Lung (tissue), 12 donors: ENCODE data around the gene LHCGR. TPM values are rescaled to one million over a fixed set of nuclear protein-coding genes. Genes with fewer than 3 reads are reported as not detected.

Experiments used
- ATAC-seq: fragments of 200-7000 bp; cut with Tn5 transposase; one replicate; pipeline ENCODE4 v1.9.1; 2020; ENCODE audit warnings: moderate number of reproducible peaks; ENCODE audit not compliant: insufficient read depth, low FRiP score
- DNase-seq, 3 donors: peaks; one replicate each; pipeline ENCODE4 v3.0.0-alpha.2; 2013 to 2017
- H3K27ac ChIP-seq, 2 donors: one replicate each; pipeline ENCODE4 v1.5.1; 2013; ENCODE audit warnings: mild to moderate bottlenecking in 2 of 2, moderate library complexity in 2 of 2, control low read depth in 1 of 2, inconsistent platforms in 1 of 2, low read depth in 1 of 2, low read length in 1 of 2
- H3K27me3 ChIP-seq, 3 donors: one replicate each; pipeline ENCODE4 v1.5.1; 2013; ENCODE audit warnings: low read length in 2 of 3; ENCODE audit not compliant: control insufficient read depth in 3 of 3, insufficient read depth in 3 of 3
- H3K36me3 ChIP-seq, 4 donors: one replicate each; pipeline ENCODE4 v1.5.1; 2013; ENCODE audit warnings: low read length in 4 of 4, mild to moderate bottlenecking in 1 of 4, moderate library complexity in 1 of 4; ENCODE audit not compliant: control insufficient read depth in 4 of 4, insufficient read depth in 4 of 4
- H3K4me1 ChIP-seq, 5 donors: one replicate each; pipeline ENCODE4 v1.5.1; 2013; ENCODE audit warnings: low read length in 5 of 5, mild to moderate bottlenecking in 2 of 5, moderate library complexity in 1 of 5; ENCODE audit not compliant: control insufficient read depth in 5 of 5, insufficient read depth in 5 of 5
- H3K4me3 ChIP-seq: one replicate; pipeline ENCODE4 v1.5.1; 2013; ENCODE audit warnings: mild to moderate bottlenecking, control low read depth, moderate library complexity
- H3K9ac ChIP-seq, 2 donors: one replicate each; pipeline ENCODE4 v1.5.1; 2013; ENCODE audit warnings: low read length in 2 of 2, control low read depth in 1 of 2; ENCODE audit not compliant: insufficient read depth in 1 of 2
- H3K9me3 ChIP-seq, 4 donors: one replicate each; pipeline ENCODE4 v1.5.1; 2013; ENCODE audit warnings: low read length in 3 of 4, mild to moderate bottlenecking in 1 of 4, moderate library complexity in 1 of 4; ENCODE audit not compliant: control insufficient read depth in 4 of 4, insufficient read depth in 3 of 4
- WGBS, 2 donors: extraction: QIAGEN DNeasy Blood & Tissue Kit; methylation state at CpG; one replicate each; pipeline ENCODE4 v1.1.7; 2013; 5-methylcytosine and 5-hydroxymethylcytosine counted together
- polyA plus RNA-seq, 2 donors: library from polyadenylated mRNA; stranded (reverse); fragments of 200-250 nt; gene quantifications; one replicate each; pipeline ENCODE4 v1.2.1, GENCODE V29; 2013
- total RNA-seq, 2 donors: library from RNA; depleted of rRNA in 1 of 2; stranded (reverse); fragments of >200 nt in 1 of 2; gene quantifications; one replicate each; pipeline ENCODE4 v1.2.1, GENCODE V29; 2014 to 2021
- TF ChIP-seq, protein P1 (sequence below): IDR thresholded peaks from 2 replicates; pipeline ENCODE4 v1.5.1; 2012; ENCODE audit warnings: mild to moderate bottlenecking; ENCODE audit errors: control extremely low read depth, extremely low read depth
- donor health status: control.
- donor health status: control.
- donor health status: Bipolar disorder and iron deficiency.
- donor health status: healthy.
- donor health status: DM: yes; HTN: yes; CAD: no.

The LHCGR gene
- total and polyA plus RNA-seq, 4 donors = 0.02 to 0.26 (median 0.09) TPM

DNA sequence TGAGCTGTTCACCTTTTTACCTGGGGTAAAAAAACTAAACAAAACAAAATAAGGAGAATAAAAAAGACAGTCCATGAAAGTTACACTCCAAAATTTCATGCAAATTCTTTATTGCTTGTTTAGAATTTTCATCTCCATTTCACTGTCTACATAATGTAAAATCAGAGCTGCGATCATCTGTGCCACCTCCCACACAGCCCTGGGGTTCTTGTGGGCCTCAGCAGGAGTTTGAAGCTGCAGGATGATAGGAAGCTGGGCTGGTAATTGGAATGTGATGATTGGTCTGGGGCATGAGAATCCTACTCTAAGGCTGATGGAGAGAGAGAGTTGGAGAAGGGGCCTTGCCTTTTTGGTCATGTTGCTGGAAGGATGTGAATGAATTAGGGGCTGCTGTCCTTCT, 4.2 kb upstream of the LHCGR start:
- Histone ChIP-seq H3K9ac (no peak overlapping the region), H3K4me1 (peaks cover 0 to 8% (median 0%) of the 10 kb centered on the region in 5 donors), H3K9me3 (no peaks in the 10 kb centered on the region), H3K4me3 (no peak overlapping the region), H3K27me3 (peaks cover 0 to 7% (median 0%) of the 10 kb centered on the region in 3 donors), H3K27ac (no peak overlapping the region), H3K36me3 (no peaks in the 10 kb centered on the region)
- ATAC-seq = no peak
- no peak for DNase-seq
- TF ChIP-seq, protein P1, sequence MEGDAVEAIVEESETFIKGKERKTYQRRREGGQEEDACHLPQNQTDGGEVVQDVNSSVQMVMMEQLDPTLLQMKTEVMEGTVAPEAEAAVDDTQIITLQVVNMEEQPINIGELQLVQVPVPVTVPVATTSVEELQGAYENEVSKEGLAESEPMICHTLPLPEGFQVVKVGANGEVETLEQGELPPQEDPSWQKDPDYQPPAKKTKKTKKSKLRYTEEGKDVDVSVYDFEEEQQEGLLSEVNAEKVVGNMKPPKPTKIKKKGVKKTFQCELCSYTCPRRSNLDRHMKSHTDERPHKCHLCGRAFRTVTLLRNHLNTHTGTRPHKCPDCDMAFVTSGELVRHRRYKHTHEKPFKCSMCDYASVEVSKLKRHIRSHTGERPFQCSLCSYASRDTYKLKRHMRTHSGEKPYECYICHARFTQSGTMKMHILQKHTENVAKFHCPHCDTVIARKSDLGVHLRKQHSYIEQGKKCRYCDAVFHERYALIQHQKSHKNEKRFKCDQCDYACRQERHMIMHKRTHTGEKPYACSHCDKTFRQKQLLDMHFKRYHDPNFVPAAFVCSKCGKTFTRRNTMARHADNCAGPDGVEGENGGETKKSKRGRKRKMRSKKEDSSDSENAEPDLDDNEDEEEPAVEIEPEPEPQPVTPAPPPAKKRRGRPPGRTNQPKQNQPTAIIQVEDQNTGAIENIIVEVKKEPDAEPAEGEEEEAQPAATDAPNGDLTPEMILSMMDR = no peak
- WGBS, 2 donors = 94 to 99% methylated on average over 1 of the region's 1 CpG

DNA sequence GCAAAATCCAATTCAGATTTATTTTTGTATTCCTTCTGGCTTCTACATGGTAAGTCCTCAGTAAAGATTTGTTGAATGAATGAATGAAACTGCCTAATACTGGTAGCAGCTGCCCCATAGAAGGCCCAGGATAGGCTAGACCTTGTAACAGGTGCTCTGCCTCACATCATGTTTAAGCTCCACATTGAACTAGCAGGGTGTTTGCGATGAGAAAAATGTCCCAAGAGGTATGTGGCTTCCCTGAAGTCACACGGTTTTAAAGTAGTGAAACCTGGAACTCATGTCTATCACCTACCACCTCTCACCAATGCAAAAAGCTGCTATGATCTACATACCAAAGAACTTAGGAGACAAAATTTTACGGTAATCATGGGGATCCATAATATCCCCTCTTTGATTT, 765 bp upstream of the LHCGR start:
- TF ChIP-seq, protein P1 = no peak
- Histone ChIP-seq H3K36me3 (no peaks in the 10 kb centered on the region), H3K9me3 (no peaks in the 10 kb centered on the region), H3K27ac (no peak overlapping the region), H3K9ac (no peak overlapping the region), H3K4me3 (no peak overlapping the region), H3K4me1 (peaks cover 0 to 9% (median 0%) of the 10 kb centered on the region in 5 donors), H3K27me3 (peaks cover 0 to 11% (median 0%) of the 10 kb centered on the region in 3 donors)
- ATAC-seq (no peak), DNase-seq (no peak)
- 53 to 54% methylated on average over 3 of the region's 3 CpGs for whole genome bisulfite sequencing, 2 donors

DNA sequence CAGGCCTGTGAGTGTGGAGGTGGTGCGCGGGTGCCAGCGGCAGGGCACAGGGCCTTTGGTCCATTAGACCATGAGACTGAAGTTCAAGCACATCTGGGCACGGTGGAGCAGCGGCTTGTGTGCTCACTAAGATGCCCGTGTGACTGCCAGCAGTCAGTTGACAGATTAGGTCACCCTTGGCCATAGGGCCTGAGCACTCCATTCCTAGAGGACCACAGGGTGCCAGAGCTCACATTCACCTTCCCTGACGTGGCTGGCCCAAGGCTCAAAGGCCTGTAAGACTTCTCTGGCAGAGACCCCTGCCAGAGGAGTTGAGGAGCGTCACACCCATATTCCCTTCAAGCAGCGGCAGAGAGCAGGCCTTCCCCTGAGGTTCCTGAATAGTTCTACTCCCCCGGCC, 650 bp downstream of the LHCGR start:
- no peak for DNase-seq
- H3K36me3 ChIP-seq = no peaks in the 10 kb centered on the region
- peaks cover 0 to 11% (median 0%) of the 10 kb centered on the region in 3 donors for H3K27me3 ChIP-seq
- ATAC-seq = no peak
- WGBS, 2 donors = 82 to 89% methylated on average over 10 of the region's 10 CpGs
- no peak overlapping the region for H3K27ac ChIP-seq
- H3K9me3 ChIP-seq = no peaks in the 10 kb centered on the region
- TF ChIP-seq, protein P1 = no peak
- H3K4me1 ChIP-seq = peaks cover 0 to 9% (median 0%) of the 10 kb centered on the region in 5 donors
- no peak overlapping the region for H3K4me3 ChIP-seq
- H3K9ac ChIP-seq = no peak overlapping the region

DNA sequence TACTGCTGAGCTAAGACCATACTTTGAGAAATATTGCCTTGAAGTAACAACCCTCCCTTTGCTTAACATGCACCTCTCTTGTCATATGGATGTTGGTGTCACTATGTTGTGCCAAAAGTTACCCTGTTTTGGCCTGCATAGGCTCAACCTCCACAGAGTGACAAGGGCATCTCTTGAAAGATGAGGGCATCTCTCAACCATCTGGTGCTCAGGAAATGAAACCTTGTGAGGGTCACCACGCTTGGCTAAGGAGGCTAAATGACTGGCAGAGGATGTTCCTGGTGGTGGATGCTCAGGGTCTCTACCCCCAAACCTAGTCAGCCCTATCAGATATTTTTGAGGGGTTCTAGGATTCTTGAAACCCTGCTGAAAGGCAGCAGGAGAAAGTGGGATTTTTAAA, 2.3 kb downstream of the LHCGR start:
- 75 to 85% methylated on average over 1 of the region's 1 CpG for WGBS, 2 donors
- Histone ChIP-seq H3K27me3 (peaks cover 0 to 11% (median 0%) of the 10 kb centered on the region in 3 donors), H3K9ac (no peak overlapping the region), H3K27ac (no peak overlapping the region), H3K4me1 (peaks cover 0 to 9% (median 0%) of the 10 kb centered on the region in 5 donors), H3K9me3 (no peaks in the 10 kb centered on the region), H3K36me3 (no peaks in the 10 kb centered on the region), H3K4me3 (no peak overlapping the region)
- DNase-seq (no peak), ATAC-seq (no peak)
- TF ChIP-seq, protein P1 = no peak
